ENCODE measurements around the gene XYLT1. TPM values are rescaled to one million over a fixed set of nuclear protein-coding genes. Genes with fewer than 3 reads are reported as not detected.

XYLT1 gene
- total and polyA plus RNA-seq, 12 donors = 0.29 to 4.0 (median 1.6) TPM

GRCh38 chr16:17101646-17102045 lies 369.1 kb downstream of the XYLT1 start:
- DNase-seq = no peak
- no peak for ATAC-seq
- H3K4me3 ChIP-seq = no peak overlapping the region
- 58 to 63% methylated on average over 2 of the region's 2 CpGs for WGBS, 2 donors
- no peaks in the 10 kb centered on the region for H3K4me1 ChIP-seq
- H3K9me3 ChIP-seq = no peaks in the 10 kb centered on the region
- intact Hi-C loops (cut with DNase I) = loop anchor here in 1 of 10 donors (10.0 kb wide), 1 partner anchor 903 kb away; no protein-coding TSS in a partner anchor
- H3K27me3 ChIP-seq = peaks cover 0 to 11% (median 0%) of the 10 kb centered on the region in 7 donors
- H3K36me3 ChIP-seq = no peaks in the 10 kb centered on the region
- H3K27ac ChIP-seq = no peak overlapping the region
- no peak for TF ChIP-seq CTCF (IDR thresholded peaks at IDR 0.05)

DNA sequence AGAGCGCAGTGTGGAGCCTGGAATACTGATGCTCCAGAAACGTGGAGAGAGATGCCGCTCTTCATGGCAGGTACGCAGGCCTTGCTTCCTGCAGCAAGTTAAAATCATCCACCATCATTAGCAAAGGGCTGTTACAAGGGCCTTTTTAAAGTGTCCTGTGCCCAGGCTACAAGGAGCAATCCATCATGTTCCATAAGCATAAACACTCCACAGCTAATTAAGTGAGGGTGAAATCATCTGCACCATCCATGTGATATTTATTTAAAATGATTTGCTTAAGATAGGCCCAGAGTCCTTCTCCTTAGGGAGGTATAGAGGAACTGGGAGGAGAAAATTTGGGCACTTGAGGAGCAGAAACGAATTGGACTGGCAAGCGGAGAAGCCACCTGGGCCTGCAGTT lies 372.1 kb downstream of the XYLT1 start:
- intact Hi-C loops (cut with DNase I) = no loop called here
- no peak overlapping the region for H3K4me3 ChIP-seq
- H3K27ac ChIP-seq = no peak overlapping the region
- peaks cover 0 to 15% (median 6%) of the 10 kb centered on the region in 7 donors for H3K27me3 ChIP-seq
- H3K4me1 ChIP-seq = no peaks in the 10 kb centered on the region
- H3K9me3 ChIP-seq = no peaks in the 10 kb centered on the region
- DNase-seq = no peak
- H3K36me3 ChIP-seq = no peaks in the 10 kb centered on the region
- TF ChIP-seq CTCF (IDR thresholded peaks at IDR 0.05) = no peak
- 86 to 87% methylated on average over 6 of the region's 6 CpGs for WGBS, 2 donors
- no peak for ATAC-seq

DNA sequence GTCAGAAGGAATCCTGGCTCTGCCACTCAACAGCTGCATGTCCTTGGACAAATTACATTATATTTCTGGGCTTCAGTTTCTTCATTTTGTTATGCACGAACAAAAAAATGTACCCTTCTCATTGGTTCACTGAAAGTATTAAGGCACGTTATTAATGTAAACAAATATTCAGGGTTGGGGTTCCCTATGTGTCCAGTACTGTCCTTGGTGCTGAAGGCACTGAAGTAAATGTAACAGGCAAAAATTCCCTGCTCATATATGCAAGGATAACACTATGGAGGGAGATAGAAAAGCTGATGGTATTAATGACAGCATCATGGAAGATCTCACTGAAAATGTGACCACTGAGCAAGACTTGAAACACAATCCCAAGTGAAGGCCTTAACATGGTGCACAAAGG lies 386.6 kb downstream of the XYLT1 start:
- ATAC-seq = no peak
- whole genome bisulfite sequencing, 2 donors = 46 to 56% methylated on average over 2 of the region's 2 CpGs
- intact Hi-C loops (cut with DNase I) = no loop called here
- H3K27ac ChIP-seq = no peak overlapping the region
- peaks cover 0 to 3% (median 0%) of the 10 kb centered on the region in 11 donors for H3K9me3 ChIP-seq
- no peaks in the 10 kb centered on the region for H3K36me3 ChIP-seq
- no peak for TF ChIP-seq CTCF (IDR thresholded peaks at IDR 0.05)
- no peak overlapping the region for H3K4me3 ChIP-seq
- no peak for DNase-seq
- H3K27me3 ChIP-seq = peaks cover 0 to 24% (median 9%) of the 10 kb centered on the region in 7 donors
- H3K4me1 ChIP-seq = no peaks in the 10 kb centered on the region

DNA sequence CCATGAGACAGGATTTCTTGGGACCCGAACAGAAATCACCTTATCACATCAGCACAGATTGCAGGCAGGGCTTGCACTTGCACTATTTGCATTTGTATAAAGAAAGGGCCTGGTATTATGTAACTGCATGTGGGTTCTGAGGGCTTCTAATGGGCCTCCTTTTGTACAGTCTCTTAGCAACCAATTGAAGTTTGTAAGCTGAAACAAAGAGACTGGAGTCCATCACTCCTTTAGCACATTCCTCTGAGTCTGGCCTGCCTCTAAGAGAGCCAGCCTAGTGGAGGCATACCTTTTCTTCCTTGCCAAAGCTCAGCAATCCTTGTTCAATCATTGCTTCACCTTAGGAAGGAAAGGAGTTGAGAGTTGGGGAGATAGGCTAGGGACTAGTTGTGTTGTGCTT lies 387.1 kb downstream of the XYLT1 start:
- Histone ChIP-seq H3K27ac (no peak overlapping the region), H3K4me1 (no peaks in the 10 kb centered on the region), H3K4me3 (no peak overlapping the region), H3K9me3 (peaks cover 0 to 3% (median 0%) of the 10 kb centered on the region in 11 donors), H3K36me3 (no peaks in the 10 kb centered on the region), H3K27me3 (peaks cover 0 to 24% (median 9%) of the 10 kb centered on the region in 7 donors)
- DNase-seq (no peak), ATAC-seq (no peak)
- intact Hi-C loops (cut with DNase I) = no loop called here
- 12 to 15% methylated on average over 1 of the region's 1 CpG for WGBS, 2 donors
- TF ChIP-seq CTCF (IDR thresholded peaks at IDR 0.05) = no peak

All from heart right ventricle (tissue), 16 donors.